Smooth muscle cell of the brain vasculature (primary cell): ENCODE measurements around the gene WIPI1.
A peak's percentile ranks its signal among the peaks of the same experiment; 100 is the strongest.
"Not testable (repeated sequence)": the region's sequence is repeated elsewhere in the genome, so short reads cannot be mapped to it uniquely, and the experiment has no call there.

Experiments
- DNase-seq: peaks from one replicate; pipeline ENCODE4 v3.0.0-alpha.2; 2012; ENCODE audit warnings: low read depth, low spot score

The WIPI1 gene, protein sequence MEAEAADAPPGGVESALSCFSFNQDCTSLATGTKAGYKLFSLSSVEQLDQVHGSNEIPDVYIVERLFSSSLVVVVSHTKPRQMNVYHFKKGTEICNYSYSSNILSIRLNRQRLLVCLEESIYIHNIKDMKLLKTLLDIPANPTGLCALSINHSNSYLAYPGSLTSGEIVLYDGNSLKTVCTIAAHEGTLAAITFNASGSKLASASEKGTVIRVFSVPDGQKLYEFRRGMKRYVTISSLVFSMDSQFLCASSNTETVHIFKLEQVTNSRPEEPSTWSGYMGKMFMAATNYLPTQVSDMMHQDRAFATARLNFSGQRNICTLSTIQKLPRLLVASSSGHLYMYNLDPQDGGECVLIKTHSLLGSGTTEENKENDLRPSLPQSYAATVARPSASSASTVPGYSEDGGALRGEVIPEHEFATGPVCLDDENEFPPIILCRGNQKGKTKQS

DNA sequence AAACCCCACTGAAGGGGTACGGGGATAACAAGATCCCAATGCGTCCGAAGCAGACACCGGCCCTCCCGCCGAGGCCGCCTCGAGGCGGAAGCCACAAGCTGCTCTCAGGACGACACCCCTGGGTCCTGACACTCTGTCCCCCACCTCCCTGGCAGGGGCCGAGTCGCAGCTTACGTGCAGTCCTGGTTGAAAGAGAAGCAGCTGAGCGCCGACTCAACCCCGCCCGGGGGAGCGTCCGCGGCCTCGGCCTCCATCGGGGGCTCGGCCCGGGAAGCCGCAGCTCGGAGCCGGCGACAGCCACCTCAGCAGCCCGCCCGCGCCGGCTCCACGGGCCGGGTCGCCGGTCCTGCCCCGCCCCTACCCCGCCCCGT is at the start of gene WIPI1:
TSS of gene WIPI1 (minus strand) at position 329 of the 371 bp plus-strand sequence. CDS start at position 254, 75 bp downstream.
- no peak for DNase-seq

DNA sequence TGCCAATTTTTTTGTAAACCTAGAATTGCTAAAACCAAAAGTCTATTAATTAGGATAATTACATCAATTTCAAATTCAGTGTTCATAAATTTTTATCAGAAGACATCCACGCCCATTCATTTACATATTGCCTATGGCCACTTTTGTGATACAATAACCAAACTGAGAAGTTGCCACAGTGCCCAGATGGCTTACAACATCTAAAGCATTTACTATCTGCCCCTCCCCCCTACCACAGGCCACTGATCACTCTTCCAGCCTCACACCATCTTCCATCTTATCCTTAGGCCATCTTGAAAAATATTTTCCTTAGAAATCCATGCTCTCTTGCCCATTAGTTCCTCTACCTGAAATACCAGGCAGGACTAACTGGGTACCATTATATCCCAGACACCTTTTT is 48.7 kb upstream of the WIPI1 start:
- no peak for DNase-seq

DNA sequence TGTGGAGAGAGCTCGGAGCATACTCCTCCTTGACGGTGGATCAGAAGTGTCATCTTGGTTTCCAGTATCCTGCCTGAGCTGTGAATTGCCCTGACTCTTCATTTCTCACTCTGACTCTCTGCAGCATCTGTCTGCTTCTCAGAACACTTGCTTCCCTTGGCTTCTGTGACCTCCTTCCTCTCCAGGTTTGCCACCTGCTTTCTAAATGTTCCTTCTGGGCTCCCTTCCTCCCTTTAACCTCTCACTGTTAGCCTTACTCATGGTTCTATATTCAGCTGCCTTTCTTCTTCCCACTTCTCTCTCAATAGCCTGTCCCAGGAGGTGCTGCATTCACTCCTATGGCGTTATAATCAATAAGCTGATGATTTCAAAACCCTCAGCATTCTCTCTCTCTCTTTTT is 43.8 kb upstream of the WIPI1 start:
- DNase-seq = no peak

DNA sequence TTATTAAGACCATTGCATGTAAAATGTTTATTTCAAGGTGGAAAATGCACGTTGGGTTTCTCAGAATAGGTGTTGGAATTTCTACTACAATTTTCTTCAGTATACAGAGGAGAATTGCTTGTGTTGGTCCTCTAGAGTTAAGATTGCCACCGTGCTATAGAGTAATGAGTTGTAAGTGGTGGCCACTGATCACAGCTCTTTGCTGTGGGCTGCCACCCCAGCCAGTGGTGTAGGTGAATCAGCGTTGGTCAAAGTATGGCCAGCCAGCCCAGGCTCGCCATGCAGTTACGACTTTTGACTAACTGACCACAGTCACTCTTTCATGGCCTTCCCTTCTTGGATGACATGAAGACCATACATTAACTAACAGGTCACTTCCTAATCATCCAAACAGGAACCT is 42.3 kb upstream of the WIPI1 start:
- no peak for DNase-seq

DNA sequence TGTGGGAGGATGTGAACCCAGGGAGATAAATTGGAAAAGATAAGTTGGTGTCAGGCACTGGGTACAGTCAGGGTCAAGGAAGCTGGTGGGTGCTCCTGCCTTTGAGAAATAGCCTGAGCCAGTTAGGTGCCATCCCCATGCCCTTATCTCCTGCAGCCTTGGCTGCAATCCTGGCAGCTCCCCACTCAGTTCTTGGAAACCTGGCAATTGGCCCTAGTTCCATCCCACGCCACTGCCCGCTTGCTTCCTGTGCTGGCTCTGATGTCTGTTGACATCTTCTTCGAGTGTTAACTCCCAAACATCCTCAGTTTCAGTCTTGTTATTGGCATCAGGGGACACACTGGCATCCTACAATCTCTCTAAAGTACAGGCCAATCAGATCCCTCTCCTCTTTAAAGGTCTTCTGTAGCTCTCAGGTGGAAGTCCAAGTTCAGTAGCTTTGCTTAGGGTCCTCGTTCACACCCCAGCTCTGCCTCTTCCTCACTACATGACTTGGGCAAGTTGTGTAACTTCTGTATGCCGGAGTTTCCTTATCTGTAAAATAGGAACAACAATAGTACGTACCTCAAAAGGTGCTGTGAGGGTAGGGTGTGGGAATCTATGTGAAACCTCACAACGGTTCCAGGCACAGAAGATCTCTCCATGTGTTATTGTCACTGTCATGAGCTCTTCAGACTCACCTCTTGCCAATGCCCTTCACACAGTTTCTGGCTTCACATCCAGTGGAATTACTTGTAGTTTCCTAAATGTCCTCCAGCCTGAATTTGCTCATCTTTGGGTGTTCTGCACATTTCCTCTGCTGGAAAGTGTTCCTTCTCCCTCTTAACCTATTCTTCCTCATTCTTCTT is 41.4 kb upstream of the WIPI1 start:
- no peak for DNase-seq

DNA sequence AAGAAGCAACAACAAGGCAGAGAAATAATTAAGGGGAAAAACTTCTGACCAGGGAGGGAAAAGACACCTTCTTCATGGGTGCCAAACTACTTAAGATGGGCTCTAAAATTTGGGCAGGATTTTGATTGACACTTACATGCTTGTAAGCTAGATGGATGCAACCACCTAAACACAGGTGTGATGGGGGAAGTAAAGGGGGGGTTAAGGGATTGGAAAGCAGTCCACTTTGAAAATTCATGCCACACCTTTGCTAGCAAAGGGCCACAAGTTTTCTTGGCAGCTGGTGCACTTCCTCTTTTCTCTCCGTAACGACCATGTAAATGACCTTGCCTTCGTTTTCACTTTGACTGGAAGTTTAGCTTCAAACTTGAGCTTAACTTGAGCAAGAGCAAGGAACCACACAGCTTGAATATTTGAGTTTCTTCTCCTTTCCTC is 40.6 kb upstream of the WIPI1 start:
- DNase-seq = no peak

DNA sequence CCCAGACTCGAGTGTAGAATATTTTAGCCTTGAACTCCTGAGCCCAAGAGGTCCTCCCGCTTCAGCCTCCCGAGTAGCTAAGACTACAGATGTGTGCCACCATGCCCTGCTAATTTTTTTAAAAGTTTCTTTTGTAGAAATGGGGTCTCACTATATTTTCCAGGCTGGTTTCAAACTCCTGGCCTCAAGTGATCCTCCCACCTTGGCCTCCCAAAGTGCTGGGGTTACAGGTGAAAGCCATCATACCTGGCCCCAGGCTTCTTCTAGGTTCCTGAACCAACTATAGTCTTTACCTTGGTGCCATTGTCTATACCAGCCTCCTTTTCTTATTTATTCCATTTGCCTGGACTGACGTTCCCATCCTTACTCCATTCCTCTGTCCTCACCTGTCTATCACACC is 37.8 kb upstream of the WIPI1 start:
- no peak for DNase-seq

DNA sequence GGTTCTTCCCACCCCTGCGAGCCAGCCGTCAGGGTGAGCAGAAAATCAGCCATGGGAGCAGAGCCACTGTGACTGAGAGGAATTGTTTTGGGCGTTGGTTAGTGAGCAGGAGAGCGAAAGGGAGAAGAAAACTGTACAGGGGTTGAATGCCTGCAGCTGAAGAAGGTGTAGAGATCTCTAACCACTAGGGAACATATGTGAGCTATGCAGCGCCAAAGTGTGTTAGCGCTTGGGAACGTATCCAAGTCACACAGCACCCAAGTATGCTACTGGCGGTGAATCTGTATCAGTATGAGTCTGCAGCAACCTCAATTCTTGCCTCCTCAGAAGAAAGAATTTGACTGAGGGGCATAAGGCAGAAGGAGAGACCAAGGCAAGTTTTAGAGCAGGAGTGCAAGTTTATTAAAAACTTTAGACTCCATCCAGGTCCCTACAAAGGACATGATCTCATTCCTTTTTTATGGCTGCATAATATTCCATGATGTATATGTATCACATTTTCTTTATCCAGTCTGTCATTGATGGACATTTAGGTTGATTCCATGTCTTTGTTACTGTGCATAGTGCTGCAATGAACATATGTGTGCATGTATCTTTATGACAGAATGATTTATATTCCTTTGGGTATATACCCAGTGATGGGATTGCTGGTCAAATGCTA is 35.2 kb upstream of the WIPI1 start:
- not testable (repeated sequence) for DNase-seq

DNA sequence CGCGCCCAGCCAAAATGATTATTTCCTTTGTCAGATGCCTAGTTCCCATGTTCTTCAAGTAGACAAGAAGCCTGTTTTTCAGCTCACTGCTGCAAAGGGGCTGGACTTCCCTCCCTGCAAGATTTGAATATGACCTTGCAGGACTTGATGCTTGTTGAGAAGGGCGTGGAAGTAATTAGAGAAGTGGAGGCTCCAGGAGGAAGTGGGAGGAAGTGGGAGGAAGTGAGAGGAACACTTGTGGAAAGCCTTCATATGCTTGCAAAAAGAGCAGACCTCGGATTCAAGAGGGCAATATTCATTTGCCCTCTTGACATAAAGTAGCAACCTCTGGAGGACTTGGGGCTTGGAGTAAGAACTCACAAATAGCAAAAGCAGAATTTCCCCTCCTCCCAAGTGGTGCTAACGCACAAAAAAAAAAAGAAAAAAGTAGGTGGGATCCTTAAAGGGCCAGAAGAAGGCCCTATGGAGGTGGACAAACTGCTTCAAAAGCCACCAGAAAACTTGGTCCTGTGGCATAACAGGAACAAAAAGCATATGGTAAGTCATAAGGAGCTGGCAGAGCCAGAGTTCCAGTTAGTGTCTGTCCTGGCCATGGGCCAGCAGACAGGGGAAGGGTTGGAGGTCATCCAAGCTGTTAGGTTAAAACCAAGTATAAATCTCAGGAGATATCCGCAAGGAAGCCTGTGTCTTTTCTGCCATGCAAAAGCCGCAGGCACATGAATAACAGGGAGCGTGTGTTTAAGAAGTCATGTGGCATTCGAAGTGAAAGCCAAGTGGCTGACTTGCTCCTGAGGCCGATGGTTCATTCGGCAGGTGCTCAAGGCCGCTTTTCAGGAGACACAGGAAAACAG is 34.3 kb upstream of the WIPI1 start:
- no peak for DNase-seq

DNA sequence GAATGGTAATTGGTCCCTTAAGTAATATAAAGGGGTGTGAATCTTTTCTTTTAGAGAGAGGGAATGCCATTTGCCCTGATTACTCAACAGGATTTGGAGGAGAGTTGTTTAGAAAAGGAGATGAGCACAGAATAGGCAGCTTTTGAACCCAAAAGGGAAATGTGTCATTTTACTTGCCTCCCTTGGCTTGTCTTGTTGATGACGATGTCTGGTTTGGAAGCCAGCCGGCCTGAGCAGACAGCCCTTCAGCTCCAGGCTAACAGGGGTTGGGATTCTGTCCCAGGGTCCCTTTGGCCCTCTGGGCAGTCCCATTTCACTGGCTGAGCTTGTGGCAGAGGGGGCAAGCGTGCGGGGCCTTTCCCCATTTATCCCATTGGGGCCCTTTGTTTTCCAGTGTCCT is 32.6 kb upstream of the WIPI1 start:
- no peak for DNase-seq

DNA sequence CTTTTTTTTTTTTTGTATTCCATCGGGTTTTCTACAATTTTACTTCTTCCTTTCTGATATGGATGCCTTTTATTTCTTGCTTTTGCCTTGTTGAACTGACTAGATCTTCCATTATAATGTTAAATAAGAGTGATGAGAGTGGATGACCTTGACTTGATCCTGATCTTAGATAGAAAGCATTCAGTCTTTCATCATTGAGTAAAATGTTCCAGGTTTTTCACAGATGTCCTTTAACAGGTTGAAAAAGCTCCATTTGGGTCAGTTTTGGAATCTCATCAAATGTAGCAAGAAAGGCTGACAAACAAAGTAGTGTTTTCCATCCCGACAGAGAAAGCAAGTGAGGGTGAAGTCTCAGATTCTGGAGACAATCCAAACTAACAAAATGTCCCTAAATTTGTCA is 27.2 kb upstream of the WIPI1 start:
- DNase-seq = no peak

DNA sequence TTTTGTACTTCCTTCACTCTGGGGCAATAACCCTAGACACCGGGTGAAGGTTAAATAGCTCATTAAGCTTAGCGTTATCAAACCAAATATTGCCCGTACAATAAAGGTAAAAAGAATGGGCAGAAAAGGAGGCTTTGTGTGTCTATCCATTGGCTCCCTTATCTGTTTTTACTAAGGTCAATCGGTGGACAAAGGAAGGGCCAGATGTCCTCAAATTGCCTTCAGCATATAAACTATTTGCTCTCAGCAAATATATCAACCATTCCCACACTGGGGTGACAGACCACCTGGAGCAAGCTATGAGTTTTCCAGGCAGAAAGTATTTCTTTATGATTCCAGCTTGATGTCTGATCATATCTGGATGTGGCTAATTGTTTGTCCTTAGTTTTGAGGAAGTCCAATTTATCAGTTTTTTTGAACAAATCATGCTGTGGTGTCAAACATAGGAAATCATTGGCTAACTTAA is 25.3 kb upstream of the WIPI1 start:
- DNase-seq = no peak

DNA sequence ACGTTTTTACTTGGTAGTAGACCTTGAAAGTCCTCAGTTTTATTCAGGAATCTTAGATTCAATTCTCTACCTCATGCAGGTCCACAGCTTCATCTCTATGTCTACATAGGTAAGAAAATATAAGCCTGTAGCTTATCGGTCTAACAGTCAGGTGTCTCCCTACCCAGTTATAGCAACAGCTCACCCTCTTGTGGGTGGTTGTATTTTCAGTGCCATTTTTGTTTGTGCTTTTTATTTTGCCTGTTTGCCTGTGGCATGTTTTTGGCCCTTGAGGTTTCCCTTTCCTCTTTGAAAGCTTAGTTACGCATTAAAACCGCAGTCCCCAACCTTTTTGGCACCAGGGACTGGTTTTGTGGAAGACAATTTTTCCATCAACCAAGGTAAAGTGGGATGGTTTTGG is 23.6 kb upstream of the WIPI1 start:
- DNase-seq = no peak

DNA sequence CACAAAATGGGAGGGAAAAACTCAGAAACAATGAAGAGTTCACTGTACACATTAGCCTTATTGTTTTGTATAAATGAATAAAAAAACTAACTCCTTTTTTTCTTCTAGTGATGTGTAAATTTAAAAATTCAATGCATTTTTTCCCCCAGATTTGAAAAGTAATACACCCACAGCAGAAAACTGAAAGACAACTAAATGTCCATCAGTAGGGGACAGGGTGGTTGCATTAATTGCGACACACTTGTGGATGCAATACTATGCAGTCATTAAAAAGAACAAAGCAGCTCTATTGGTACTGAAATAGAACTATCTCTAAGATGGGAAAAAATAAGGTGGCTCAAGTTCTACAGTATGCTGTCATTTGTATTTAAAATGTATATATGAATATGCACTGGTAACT is 13.7 kb upstream of the WIPI1 start:
- DNase-seq = no peak

DNA sequence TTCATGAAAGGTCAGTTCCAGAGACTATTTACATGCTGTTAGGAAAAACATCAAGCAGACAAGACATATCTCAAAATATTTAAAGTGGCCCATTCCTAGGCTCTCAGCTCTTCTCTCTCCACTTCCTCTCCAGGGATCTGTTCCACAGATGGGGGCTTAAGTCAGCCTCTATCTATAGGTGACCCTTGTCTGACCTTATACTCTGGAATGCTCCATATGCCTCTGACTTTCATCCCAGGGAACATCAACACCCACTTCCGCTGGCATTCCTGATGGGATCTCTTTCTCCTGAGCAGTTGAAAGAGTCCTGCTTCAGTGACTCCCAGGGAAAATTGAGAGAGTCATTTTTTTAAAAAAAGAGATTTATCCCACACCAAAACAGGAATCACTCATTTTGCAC is 11.5 kb upstream of the WIPI1 start:
- DNase-seq = no peak

DNA sequence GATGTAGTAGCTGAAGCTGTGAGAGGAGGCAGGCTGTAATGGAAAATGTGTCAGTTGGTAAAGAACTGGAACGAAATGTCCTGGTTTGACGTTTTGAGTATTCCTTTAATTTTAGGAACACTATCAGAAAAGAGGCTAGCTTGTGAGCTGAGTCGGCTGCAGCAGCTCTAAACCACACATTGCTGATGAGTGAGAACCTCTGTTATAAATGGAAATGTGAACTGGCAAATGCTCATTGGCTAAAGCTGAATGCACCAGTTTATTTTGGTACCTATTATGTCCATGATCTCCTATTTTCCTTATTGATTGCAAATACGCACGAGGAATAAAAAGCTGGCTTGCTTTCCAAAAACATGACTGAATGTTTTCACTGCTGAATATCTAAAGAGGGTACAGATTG is 11.0 kb upstream of the WIPI1 start:
- no peak for DNase-seq

DNA sequence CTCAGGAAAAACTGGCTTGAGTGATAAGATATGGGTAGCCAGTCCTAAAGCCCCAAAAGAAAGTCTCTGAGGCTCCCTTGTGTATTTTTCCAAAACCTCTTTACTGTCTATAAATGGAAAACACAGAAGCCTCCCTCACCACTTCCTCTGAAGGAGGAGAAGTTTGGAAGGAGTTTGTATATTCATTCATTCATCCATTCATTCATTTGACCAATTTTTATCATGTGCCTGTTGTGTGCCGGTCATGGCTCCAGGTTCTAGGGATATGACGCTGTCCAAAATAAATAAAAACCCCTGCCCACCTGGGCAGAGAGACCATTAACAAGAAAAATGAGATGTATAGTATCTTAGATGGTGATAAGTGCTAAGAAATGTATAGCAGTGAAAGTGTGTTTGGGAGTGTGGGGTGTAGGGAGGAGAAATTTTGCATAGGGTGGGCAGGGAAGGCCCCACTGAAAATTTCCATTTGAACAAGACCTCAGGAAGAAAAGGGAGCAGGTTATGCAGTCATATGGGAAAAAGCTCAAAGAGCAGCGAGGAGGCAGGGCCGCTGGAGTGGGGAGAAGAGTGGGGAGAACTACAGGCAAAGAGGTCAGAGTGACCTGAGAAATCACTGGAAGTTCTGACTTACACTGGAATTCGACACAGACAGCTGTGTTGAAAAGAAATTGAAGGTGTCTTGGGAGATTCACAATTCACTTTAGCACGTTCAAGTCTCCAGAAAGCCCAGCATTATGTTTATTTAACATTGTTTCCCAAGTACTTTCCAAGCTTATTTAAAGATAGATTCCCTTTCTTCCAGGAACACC is 6.1 kb upstream of the WIPI1 start:
- no peak for DNase-seq

DNA sequence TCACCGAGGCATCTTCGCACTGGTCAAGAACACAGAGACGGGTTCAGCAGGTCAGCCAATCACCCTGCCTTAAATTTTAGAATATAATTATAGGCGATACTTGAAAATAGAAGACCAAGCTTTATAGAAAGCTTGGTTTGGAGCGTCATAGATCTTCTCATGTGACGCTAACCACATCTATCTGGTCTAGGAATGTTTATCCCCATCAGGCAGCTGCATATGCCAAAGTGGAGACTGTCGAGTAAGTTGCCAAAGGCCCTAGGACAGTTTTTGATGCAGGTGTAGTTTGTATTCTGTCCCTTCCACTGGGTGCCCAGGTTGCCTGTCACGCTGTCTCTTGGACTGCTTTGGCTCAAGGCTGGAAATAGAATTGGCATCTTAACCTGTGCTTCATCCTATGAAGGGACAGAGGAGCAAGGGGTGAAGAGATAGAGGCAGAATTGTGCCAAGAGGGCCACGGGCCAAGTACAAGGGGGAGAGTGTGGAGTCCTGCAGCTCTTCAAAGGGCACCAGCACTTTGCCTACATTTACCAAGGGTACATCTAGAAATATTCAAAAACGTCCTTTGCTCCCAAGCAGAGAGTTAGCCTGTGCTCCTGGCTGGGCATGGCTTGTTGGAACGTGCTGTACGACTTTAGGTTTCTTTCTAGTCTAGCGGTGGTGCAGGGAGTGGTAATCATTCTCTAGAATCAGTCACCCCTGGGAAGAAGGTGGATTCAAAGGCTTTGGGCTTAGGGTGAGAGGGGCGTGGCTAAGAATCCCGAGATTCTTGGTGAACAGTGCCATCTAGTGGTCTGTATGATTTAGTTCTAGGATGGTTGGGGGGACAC is 5.3 kb upstream of the WIPI1 start:
- DNase-seq = peak; percentile 72

DNA sequence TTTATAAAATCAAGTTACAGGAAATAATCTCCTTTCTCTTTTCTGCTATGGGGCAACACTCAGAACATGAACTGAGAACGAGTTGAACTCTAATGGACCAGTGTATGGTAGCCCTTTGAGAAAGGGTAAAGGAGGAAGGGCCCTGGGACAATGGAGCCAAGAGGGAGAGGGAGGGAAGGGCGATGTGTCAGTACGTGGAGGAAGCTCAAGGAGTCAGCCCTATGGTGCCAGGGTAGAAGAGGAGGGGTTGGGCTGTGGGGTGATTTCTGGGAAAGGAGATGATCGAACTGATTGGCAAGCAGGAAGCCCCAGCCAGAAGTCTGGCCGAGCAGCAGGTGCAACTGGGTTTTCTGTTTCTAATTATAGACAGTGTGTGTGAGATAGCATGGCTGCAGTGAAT is 4.3 kb upstream of the WIPI1 start:
- no peak for DNase-seq

DNA sequence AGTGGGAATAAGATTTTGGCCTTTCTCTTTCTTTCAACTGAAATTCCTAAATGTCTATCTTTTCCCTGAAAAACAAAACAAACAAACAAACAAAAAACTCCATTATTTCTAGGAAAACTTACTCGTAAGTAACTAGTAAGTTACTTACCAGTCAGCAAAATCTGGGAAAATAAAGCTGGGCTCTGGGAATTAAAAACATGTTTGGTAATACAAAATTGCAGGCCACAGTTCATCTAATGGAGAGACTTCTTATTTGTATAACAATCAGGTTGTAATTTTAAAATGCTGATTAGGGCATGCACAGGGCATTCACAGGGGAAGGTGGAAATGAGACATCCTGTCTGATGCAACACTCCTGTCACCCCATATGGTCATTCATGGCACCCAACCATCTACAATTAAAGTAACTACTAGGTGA is 3.8 kb upstream of the WIPI1 start:
- no peak for DNase-seq
